Esophagus muscularis mucosa (tissue), 4 donors: Measurements from ENCODE around the gene NME1. TPM values are rescaled to one million over a fixed set of nuclear protein-coding genes. Genes with fewer than 3 reads are reported as not detected.

ENCODE experiments used
- DNase-seq: peaks from one replicate; pipeline ENCODE4 v3.0.0-alpha.2; 2017; ENCODE audit errors: extremely low spot score
- H3K27ac ChIP-seq, 4 donors: fragments of 200-600 bp; sonication (generic); replicated peaks in 1 of 4; 1 replicate in 3 of 4; 2 replicates in 1 of 4; pipeline ENCODE4 v1.5.1; 2016 to 2019; ENCODE audit warnings: mild to moderate bottlenecking in 1 of 4
- H3K27me3 ChIP-seq, 4 donors: fragments of 200-600 bp; sonication (generic); one replicate each; pipeline versions ENCODE4 v1.5.1 to v1.6.0; 2016 to 2019
- H3K36me3 ChIP-seq, 4 donors: fragments of 200-600 bp; sonication (generic); one replicate each; pipeline ENCODE4 v1.5.1; 2016 to 2019
- H3K4me1 ChIP-seq, 4 donors: fragments of 200-600 bp; sonication (generic); one replicate each; pipeline ENCODE4 v1.5.1; 2016 to 2019
- H3K4me3 ChIP-seq, 4 donors: fragments of 200-600 bp; sonication (generic); 1 replicate in 2 of 4; 2 replicates in 2 of 4; pipeline ENCODE4 v1.5.1; 2016 to 2019; ENCODE audit warnings: mild to moderate bottlenecking in 4 of 4, moderate library complexity in 1 of 4
- H3K9me3 ChIP-seq, 4 donors: fragments of 200-600 bp; sonication (generic); 1 replicate in 3 of 4; 2 replicates in 1 of 4; pipeline ENCODE4 v1.5.1; 2016 to 2019
- CTCF ChIP-seq, 3 experiments: fragments of 200-600 bp in 2 of 3; fragments of 450-650 bp in 1 of 3; sonication (generic) in 2 of 3; IDR thresholded peaks; one replicate each; pipeline ENCODE4 v1.5.1; 2017 to 2019; ENCODE audit warnings: antibody characterized with exemption in 3 of 3, mild to moderate bottlenecking in 2 of 3, moderate library complexity in 1 of 3
- EP300 ChIP-seq: sonication (generic); formaldehyde crosslinking; IDR thresholded peaks from one replicate; pipeline ENCODE4 v1.6.1; 2017; ENCODE audit warnings: antibody characterized with exemption
- POLR2A ChIP-seq: fragments of 450-650 bp; IDR thresholded peaks from one replicate; pipeline ENCODE4 v1.6.1; 2017; ENCODE audit warnings: antibody characterized with exemption, moderate library complexity, mild to moderate bottlenecking, low read depth
- POLR2AphosphoS5 ChIP-seq, 2 donors: sonication (generic); formaldehyde crosslinking; IDR thresholded peaks; one replicate each; pipeline ENCODE4 v1.6.1; 2017; ENCODE audit warnings: antibody characterized with exemption in 2 of 2
- WGBS: methylation state at CpG from one replicate; pipeline ENCODE4 v1.1.5; 2018; 5-methylcytosine and 5-hydroxymethylcytosine counted together
- intact Hi-C: fragments of 100-400 bp; cut with DNase I; formaldehyde crosslinking; loops from one replicate; pipeline ENCODE4 v1.15.1; 2023
- total RNA-seq, 4 donors: library from RNA; depleted of rRNA; stranded (reverse); fragments of >200 nt; gene quantifications; one replicate each; pipeline versions ENCODE4 v1.1.0 to v1.2.1, GENCODE V29; 2016

The NME1 gene
- total RNA-seq, 4 donors from 2014 or later = 9.1 to 32.3 (median 16.3) TPM

DNA sequence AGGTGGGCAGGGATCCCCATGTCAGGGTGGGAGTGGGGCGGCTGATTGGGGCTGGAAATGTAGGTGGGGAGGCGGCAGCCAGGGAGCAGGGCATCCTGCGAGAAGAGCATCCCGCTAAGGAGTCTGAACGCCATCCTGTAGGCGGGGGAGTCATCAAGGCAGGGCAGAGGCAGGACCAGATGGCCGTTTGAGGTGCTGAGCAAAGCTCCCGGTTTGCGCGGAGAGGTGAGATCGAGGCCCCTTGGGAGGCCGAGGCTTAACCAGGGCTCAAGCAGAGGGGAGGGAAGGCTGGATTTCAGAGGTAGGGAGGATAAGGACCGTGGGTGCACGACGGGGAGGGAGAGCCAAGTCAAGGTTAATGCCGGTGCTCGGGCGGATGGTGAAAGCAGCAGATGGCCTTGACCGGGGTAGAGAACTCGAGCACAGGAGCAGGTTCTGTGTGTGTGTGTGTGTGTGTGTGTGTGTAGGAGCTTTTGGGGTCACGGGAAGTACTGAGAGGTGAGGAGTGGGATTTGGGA, 12.4 kb downstream of the NME1 start:
- intact Hi-C loops = loop anchor here (5.0 kb wide), 1 partner anchor 97 kb away; the partner anchor contains the start of genes MBTD1 and UTP18
- TF ChIP-seq CTCF (IDR thresholded peaks at IDR 0.05) (no peak), POLR2A (no peak), POLR2AphosphoS5 (IDR thresholded peaks at IDR 0.05) (no peak)
- 16% methylated on average over 19 of the region's 21 CpGs for WGBS
- Histone ChIP-seq H3K4me1 (peaks cover 10 to 34% (median 25%) of the 10 kb centered on the region in 4 donors), H3K27me3 (no peaks in the 10 kb centered on the region), H3K36me3 (peaks cover 26 to 54% (median 48%) of the 10 kb centered on the region in 4 donors), H3K27ac (peak overlapping the region; percentile 89 to 96 (median 94)), H3K4me3 (peak overlapping the region; percentile 71 to 93 (median 82)), H3K9me3 (no peaks in the 10 kb centered on the region)
- no peak for DNase-seq

DNA sequence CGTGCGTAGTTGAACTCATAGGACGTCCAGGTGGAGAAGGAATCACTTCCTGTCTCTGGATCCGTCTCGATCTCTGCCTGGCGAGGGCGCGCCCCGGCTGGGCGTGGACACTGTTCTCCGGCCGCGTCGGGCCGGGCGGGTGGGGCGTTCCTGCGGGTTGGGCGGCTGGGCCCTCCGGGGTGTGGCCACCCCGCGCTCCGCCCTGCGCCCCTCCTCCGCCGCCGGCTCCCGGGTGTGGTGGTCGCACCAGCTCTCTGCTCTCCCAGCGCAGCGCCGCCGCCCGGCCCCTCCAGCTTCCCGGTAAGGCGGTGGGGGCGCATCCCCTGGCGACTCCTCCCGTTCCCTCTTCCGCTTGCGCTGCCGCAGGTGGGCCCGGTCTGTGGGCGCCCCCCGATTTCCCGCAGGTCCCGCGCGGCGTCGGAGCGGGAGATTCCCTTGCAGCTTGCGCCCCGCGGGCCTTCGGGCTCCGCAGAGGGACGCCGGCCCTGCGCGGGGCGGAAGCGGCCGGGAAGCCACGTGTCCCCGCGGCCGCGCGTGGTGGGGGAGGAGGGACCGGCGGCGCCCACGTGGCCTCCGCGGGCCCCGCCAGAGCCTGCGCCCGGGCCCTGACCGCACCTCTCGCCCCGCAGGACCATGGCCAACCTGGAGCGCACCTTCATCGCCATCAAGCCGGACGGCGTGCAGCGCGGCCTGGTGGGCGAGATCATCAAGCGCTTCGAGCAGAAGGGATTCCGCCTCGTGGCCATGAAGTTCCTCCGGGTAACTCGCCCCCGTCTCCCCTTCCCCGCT, 13.0 kb downstream of the NME1 start, which contains the start of gene NME2:
TSS of gene NME2 (plus strand) at position 214 of the 789 bp plus-strand sequence. CDS start at position 634, 420 bp downstream.
- TF ChIP-seq CTCF (IDR thresholded peaks at IDR 0.05) (no peak), POLR2AphosphoS5 (IDR thresholded peaks at IDR 0.05) (peak; percentile 69 to 91), EP300 (no peak), POLR2A (peak; percentile 48)
- peak; percentile 97 for DNase-seq
- peaks cover 10 to 34% (median 25%) of the 10 kb centered on the region in 4 donors for H3K4me1 ChIP-seq
- 0% methylated on average over 27 of the region's 98 CpGs for WGBS
- peaks cover 33 to 54% (median 48%) of the 10 kb centered on the region in 4 donors for H3K36me3 ChIP-seq
- no peaks in the 10 kb centered on the region for H3K27me3 ChIP-seq
- H3K27ac ChIP-seq = peak within 1 kb of the TSS; percentile 89 to 96 (median 94)
- H3K4me3 ChIP-seq = peak within 1 kb of the TSS; percentile 71 to 93 (median 82)
- intact Hi-C loops = loop anchor here (5.0 kb wide), 1 partner anchor 96 kb away; the partner anchor contains the start of genes MBTD1 and UTP18
- H3K9me3 ChIP-seq = no peaks in the 10 kb centered on the region

DNA sequence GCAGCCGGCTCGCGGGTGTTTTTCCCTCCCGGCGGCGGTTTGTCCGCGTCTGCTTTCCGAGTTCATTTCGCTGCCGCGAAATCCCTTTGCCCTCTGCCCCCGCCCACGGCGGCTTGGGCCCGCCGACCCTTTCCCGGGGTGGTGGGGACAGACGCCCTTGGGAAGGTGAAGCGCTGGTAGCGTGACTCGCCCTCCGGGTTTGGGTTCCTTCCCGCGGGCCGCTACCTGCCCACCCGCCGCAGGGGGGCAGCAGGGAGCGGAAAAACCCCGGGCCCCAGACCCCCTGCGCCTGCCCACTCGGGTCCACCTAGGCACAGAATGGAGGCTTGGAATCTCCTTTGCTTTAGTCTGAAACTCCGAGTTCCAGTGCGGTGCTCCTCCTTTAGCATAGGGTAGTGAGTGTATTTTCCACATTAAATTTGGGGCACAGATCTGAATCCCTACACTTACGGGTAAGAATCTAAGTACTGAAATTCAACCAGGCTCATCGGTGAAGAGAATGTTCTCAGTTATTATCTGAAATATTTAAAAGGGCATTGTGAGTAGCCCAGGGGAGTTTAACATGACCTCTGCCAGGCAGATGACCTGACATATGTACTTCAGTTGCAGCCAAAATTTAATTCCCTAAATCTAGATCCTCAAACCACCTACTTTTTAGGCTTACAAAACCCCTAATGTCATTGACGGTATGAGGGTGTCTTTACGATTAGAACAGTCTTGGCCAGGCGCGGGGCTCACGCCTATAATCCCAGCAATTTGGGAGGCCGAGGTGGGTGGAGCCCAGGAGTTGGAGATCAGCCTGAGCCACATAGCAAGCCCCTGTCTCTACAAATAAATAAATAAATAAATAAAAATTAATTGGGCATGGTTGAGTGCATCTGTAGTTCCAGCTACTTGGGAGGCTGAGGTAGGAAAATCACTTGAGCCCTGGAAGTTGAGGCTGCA, 13.9 kb downstream of the NME1 start:
- peak overlapping the region; percentile 89 to 96 (median 94) for H3K27ac ChIP-seq

More for the DNA sequence above, 13.9 kb downstream of the NME1 start:
- TF ChIP-seq POLR2A = no peak
- no peak for TF ChIP-seq EP300
- no peak for TF ChIP-seq POLR2AphosphoS5 (IDR thresholded peaks at IDR 0.05)
- TF ChIP-seq CTCF (IDR thresholded peaks at IDR 0.05) = peak; percentile 56 to 69 (median 58)
- Histone ChIP-seq H3K27me3 (no peaks in the 10 kb centered on the region), H3K4me3 (peak overlapping the region; percentile 71 to 93 (median 82)), H3K36me3 (peaks cover 32 to 54% (median 48%) of the 10 kb centered on the region in 4 donors), H3K4me1 (peaks cover 10 to 34% (median 25%) of the 10 kb centered on the region in 4 donors), H3K9me3 (no peaks in the 10 kb centered on the region)
- intact Hi-C loops = loop anchor here (5.0 kb wide), 1 partner anchor 95 kb away; the partner anchor contains the start of genes MBTD1 and UTP18
- no peak for DNase-seq
- WGBS = 44% methylated on average over 16 of the region's 42 CpGs
